HG03432 (cell line): ENCODE measurements around the gene C11orf52.
"Not testable (repeated sequence)": the region's sequence is repeated elsewhere in the genome, so short reads cannot be mapped to it uniquely, and the experiment has no call there.

ENCODE experiments used
- ATAC-seq: cut with Tn5 transposase; IDR thresholded peaks from one replicate; pipeline ENCODE4 v1.9.1; 2021; ENCODE audit warnings: mild to moderate bottlenecking, moderate library complexity; ENCODE audit not compliant: unreplicated experiment

C11orf52 gene

GRCh38 chr11:111918390-111919256 lies at the start of gene C11orf52:
Gene C11orf52 (plus strand): TSS chr11:111918913. CDS start chr11:111918973, 60 bp downstream.
- ATAC-seq, result no peak

- ATAC-seq, result no peak
Observed at GRCh38 chr11:111870113-111870512, 48.6 kb upstream of the C11orf52 start.

GRCh38 chr11:111870522-111870885 lies 48.2 kb upstream of the C11orf52 start:
- ATAC-seq, result no peak

GRCh38 chr11:111870886-111871692 lies 47.6 kb upstream of the C11orf52 start, which contains the start of gene ALG9:
Gene ALG9 (minus strand): TSS chr11:111871581. CDS start chr11:111871482, 99 bp downstream.
- peak; percentile 97 for ATAC-seq

GRCh38 chr11:111871693-111872161 lies 47.0 kb upstream of the C11orf52 start:
- ATAC-seq, result no peak

GRCh38 chr11:111878385-111878848 lies 40.3 kb upstream of the C11orf52 start:
- peak; percentile 13 for ATAC-seq

- peak; percentile 91 for ATAC-seq
Observed at GRCh38 chr11:111878849-111879636, 39.7 kb upstream of the C11orf52 start, which contains the start of the genes CFAP68 and FDXACB1. Gene CFAP68 (plus strand): TSS chr11:111879541. CDS start chr11:111879561, 20 bp downstream. Gene FDXACB1 (minus strand): TSS chr11:111879165. CDS start chr11:111879132, 33 bp downstream.

GRCh38 chr11:111879637-111879960 lies 39.1 kb upstream of the C11orf52 start:
- no peak for ATAC-seq

- ATAC-seq, result no peak
Observed at GRCh38 chr11:111882202-111882601, 36.5 kb upstream of the C11orf52 start.

- ATAC-seq, result not testable (repeated sequence)
Observed at GRCh38 chr11:111885053-111885452, 33.7 kb upstream of the C11orf52 start.

GRCh38 chr11:111886032-111886431 lies 32.7 kb upstream of the C11orf52 start:
- no peak for ATAC-seq

- ATAC-seq, result no peak
Observed at GRCh38 chr11:111886844-111887243, 31.9 kb upstream of the C11orf52 start.

- no peak for ATAC-seq
Observed at GRCh38 chr11:111905411-111905810, 13.3 kb upstream of the C11orf52 start.

- no peak for ATAC-seq
Observed at GRCh38 chr11:111906680-111907079, 12.0 kb upstream of the C11orf52 start.

GRCh38 chr11:111908639-111909305 lies 9.9 kb upstream of the C11orf52 start:
- no peak for ATAC-seq

- ATAC-seq, result no peak
Observed at GRCh38 chr11:111909378-111909777, 9.3 kb upstream of the C11orf52 start.

GRCh38 chr11:111910676-111911562 lies 7.8 kb upstream of the C11orf52 start:
- no peak for ATAC-seq

- ATAC-seq, result no peak
Observed at GRCh38 chr11:111911563-111912401, 6.9 kb upstream of the C11orf52 start, which contains the start of gene CRYAB. Gene CRYAB (minus strand): TSS chr11:111911770. CDS start chr11:111911724, 46 bp downstream.
